H1 (cell line): ENCODE measurements around the gene SLIT3. TPM values are rescaled to one million over a fixed set of nuclear protein-coding genes. Genes with fewer than 3 reads are reported as not detected.

ENCODE experiments used
- CTCF ChIA-PET: fragments of 300-600 bp; sonication (Branson Sonifier 250); formaldehyde crosslinking; loops from one replicate; lab custom pipeline; 2021; ENCODE audit not compliant: partially characterized antibody; lab: Charles Lee
- POLR2A ChIA-PET: fragments of 300-600 bp; sonication (Branson Sonifier 250); formaldehyde crosslinking; loops from one replicate; lab custom pipeline; 2021; ENCODE audit warnings: inconsistent platforms; ENCODE audit not compliant: partially characterized antibody; lab: Charles Lee
- DNase-seq, 2 experiments: peaks; one replicate each; pipeline versions ENCODE4 v3.0.0 to v3.0.0-alpha.2; 2010 to 2022; ENCODE audit warnings: low spot score in 2 of 2, low read depth in 1 of 2, mixed read lengths in 1 of 2
- FAIRE-seq: peaks from 2 replicates; lab custom pipeline; 2011; peaks lifted over from hg19 to GRCh38; lab: Jason Lieb, UNC
- H2AFZ ChIP-seq: 2 replicates; pipeline ENCODE4 v1.8.1; 2012; ENCODE audit warnings: low read length, inconsistent platforms
- H2AK5ac ChIP-seq: 2 replicates; pipeline ENCODE4 v1.6.1; 2013; ENCODE audit warnings: low read depth, low read length
- H2BK120ac ChIP-seq: replicated peaks from 2 replicates; pipeline ENCODE3; 2013; ENCODE audit warnings: low read depth, low read length, inconsistent platforms
- H2BK12ac ChIP-seq: 2 replicates; pipeline ENCODE4 v1.6.1; 2013; ENCODE audit warnings: low read depth, low read length
- H2BK15ac ChIP-seq: 2 replicates; pipeline ENCODE4 v1.6.1; 2013; ENCODE audit warnings: low read length
- H2BK20ac ChIP-seq: 2 replicates; pipeline ENCODE4 v1.6.1; 2013; ENCODE audit warnings: low read length
- H2BK5ac ChIP-seq: 2 replicates; pipeline ENCODE4 v1.6.1; 2013; ENCODE audit warnings: low read depth, low read length
- H3K14ac ChIP-seq: 2 replicates; pipeline ENCODE4 v1.6.1; 2013; ENCODE audit warnings: inconsistent platforms; ENCODE audit not compliant: insufficient read length
- H3K18ac ChIP-seq: 2 replicates; pipeline ENCODE4 v1.6.1; 2013; ENCODE audit warnings: low read length; ENCODE audit errors: extremely low read depth
- H3K23ac ChIP-seq: 2 replicates; pipeline ENCODE4 v1.6.1; 2013; ENCODE audit warnings: inconsistent platforms; ENCODE audit not compliant: insufficient read length
- H3K23me2 ChIP-seq: 2 replicates; pipeline ENCODE4 v1.6.1; 2013; ENCODE audit warnings: low read depth, low read length
- H3K27ac ChIP-seq: 2 replicates; pipeline ENCODE4 v1.6.1; 2011; ENCODE audit warnings: low read depth, low read length, inconsistent platforms
- H3K27me3 ChIP-seq, 4 experiments: replicated peaks in 1 of 4; 1 replicate in 1 of 4; 2 replicates in 3 of 4; pipeline versions ENCODE4 v1.6.1 to v1.8.1; 2011 to 2013; ENCODE audit warnings: low read length in 3 of 4, mild to moderate bottlenecking in 3 of 4, inconsistent platforms in 2 of 4, mixed read lengths in 2 of 4, moderate library complexity in 1 of 4; ENCODE audit not compliant: control insufficient read depth in 3 of 4, insufficient read depth in 3 of 4; ENCODE audit errors: extremely low read depth in 1 of 4
- H3K36me3 ChIP-seq, 4 experiments: 2 replicates each; pipeline versions ENCODE4 v1.6.1 to v1.8.1; 2011 to 2013; ENCODE audit warnings: mild to moderate bottlenecking in 4 of 4, low read length in 3 of 4, moderate library complexity in 2 of 4, control low read depth in 1 of 4, inconsistent platforms in 1 of 4; ENCODE audit not compliant: insufficient read depth in 4 of 4, control insufficient read depth in 2 of 4
- H3K4ac ChIP-seq: replicated peaks from 2 replicates; pipeline ENCODE3; 2013; ENCODE audit warnings: low read length, low read depth, mixed read lengths, inconsistent platforms; ENCODE audit not compliant: insufficient read length
- H3K4me1 ChIP-seq, 4 experiments: replicated peaks in 1 of 4; 1 replicate in 1 of 4; 2 replicates in 3 of 4; pipeline versions ENCODE4 v1.6.1 to v1.8.1; 2011 to 2013; ENCODE audit warnings: low read length in 3 of 4, inconsistent platforms in 2 of 4, mixed read lengths in 1 of 4; ENCODE audit not compliant: insufficient read depth in 4 of 4, control insufficient read depth in 3 of 4
- H3K4me2 ChIP-seq, 2 experiments: 2 replicates each; pipeline versions ENCODE4 v1.6.1 to v1.8.1; 2011 to 2013; ENCODE audit warnings: low read depth in 2 of 2, low read length in 2 of 2, control low read depth in 1 of 2, inconsistent platforms in 1 of 2, mild to moderate bottlenecking in 1 of 2; ENCODE audit not compliant: insufficient read depth in 1 of 2
- H3K4me3 ChIP-seq, 4 experiments: fragments of 200-600, 300-600 bp in 1 of 4; sonication (generic), shearing (Covaris generic), sonication (Bioruptor Twin) in 1 of 4; 2 replicates each; pipeline versions ENCODE4 v1.5.1 to v1.8.1; 2011 to 2016; ENCODE audit warnings: low read length in 4 of 4, low read depth in 3 of 4, control low read depth in 2 of 4, inconsistent platforms in 2 of 4, mild to moderate bottlenecking in 2 of 4, mixed read lengths in 1 of 4, moderate library complexity in 1 of 4; ENCODE audit not compliant: insufficient read depth in 2 of 4; ENCODE audit errors: extremely low read depth in 1 of 4
- H3K56ac ChIP-seq: replicated peaks from 2 replicates; pipeline ENCODE3; 2013; ENCODE audit warnings: low read depth, mild to moderate bottlenecking, mixed read lengths, low read length, inconsistent platforms; ENCODE audit not compliant: insufficient read length
- H3K79me1 ChIP-seq: 2 replicates; pipeline ENCODE4 v1.6.1; 2013; ENCODE audit warnings: low read depth, low read length, control low read depth
- H3K79me2 ChIP-seq, 2 experiments: 2 replicates each; pipeline versions ENCODE4 v1.6.1 to v1.8.1; 2012 to 2013; ENCODE audit warnings: low read length in 2 of 2, mild to moderate bottlenecking in 2 of 2, inconsistent platforms in 1 of 2; ENCODE audit not compliant: insufficient read depth in 2 of 2, control insufficient read depth in 1 of 2
- H3K9ac ChIP-seq, 4 experiments: replicated peaks in 1 of 4; 1 replicate in 1 of 4; 2 replicates in 3 of 4; pipeline versions ENCODE4 v1.6.1 to v1.8.1; 2011 to 2013; ENCODE audit warnings: low read depth in 3 of 4, low read length in 3 of 4, control low read depth in 2 of 4, mild to moderate bottlenecking in 2 of 4, moderate library complexity in 2 of 4, inconsistent platforms in 1 of 4; ENCODE audit errors: extremely low read depth in 1 of 4
- H3K9me3 ChIP-seq, 2 experiments: 2 replicates each; pipeline versions ENCODE4 v1.6.1 to v1.8.1; 2012 to 2013; ENCODE audit warnings: mild to moderate bottlenecking in 2 of 2, moderate library complexity in 2 of 2, control low read depth in 1 of 2, inconsistent platforms in 1 of 2, low read depth in 1 of 2, low read length in 1 of 2, mixed read lengths in 1 of 2; ENCODE audit not compliant: insufficient read depth in 2 of 2
- H4K20me1 ChIP-seq, 2 experiments: replicated peaks in 1 of 2; 2 replicates each; pipeline versions ENCODE3 to v1.8.1; 2011 to 2013; ENCODE audit warnings: inconsistent platforms in 2 of 2, low read length in 2 of 2, mild to moderate bottlenecking in 1 of 2; ENCODE audit not compliant: insufficient read depth in 2 of 2, control insufficient read depth in 1 of 2
- H4K5ac ChIP-seq: 2 replicates; pipeline ENCODE4 v1.6.1; 2013; ENCODE audit warnings: low read length, low read depth, mixed read lengths, inconsistent platforms; ENCODE audit not compliant: insufficient read length
- H4K8ac ChIP-seq: 2 replicates; pipeline ENCODE4 v1.8.0; 2013; ENCODE audit warnings: mild to moderate bottlenecking, moderate library complexity, low read length, inconsistent platforms; ENCODE audit not compliant: insufficient read depth; ENCODE audit errors: extremely low read depth
- H4K91ac ChIP-seq: replicated peaks from 2 replicates; pipeline ENCODE3; 2013; ENCODE audit warnings: low read length, mixed read lengths, inconsistent platforms; ENCODE audit not compliant: insufficient read length
- CBX8 ChIP-seq: fragments of 300-800, 300-1000 bp; sonication (generic); IDR thresholded peaks from 2 replicates; pipeline ENCODE4 v1.7.1; 2016; ENCODE audit warnings: low read depth, low read length, borderline replicate concordance
- CHD2 ChIP-seq: IDR thresholded peaks from 2 replicates; pipeline ENCODE4 v1.6.1; 2012; ENCODE audit warnings: low read length, improper control_type of control experiment
- CREB1 ChIP-seq: IDR thresholded peaks from 2 replicates; pipeline ENCODE4 v1.6.1; 2012; ENCODE audit warnings: inconsistent platforms
- EGR1 ChIP-seq: IDR thresholded peaks from 2 replicates; pipeline ENCODE4 v1.6.1; 2011; ENCODE audit warnings: low read depth, low read length, borderline replicate concordance
- GABPA ChIP-seq: IDR thresholded peaks from 2 replicates; pipeline ENCODE4 v1.6.1; 2011; ENCODE audit warnings: mild to moderate bottlenecking, low read length, moderate library complexity, borderline replicate concordance; ENCODE audit not compliant: insufficient read depth
- KDM4A ChIP-seq: IDR thresholded peaks from one replicate; pipeline ENCODE4 v1.7.1; 2012; ENCODE audit warnings: low read depth, mild to moderate bottlenecking, moderate library complexity, low read length, inconsistent platforms; ENCODE audit not compliant: severe bottlenecking
- POLR2A ChIP-seq, 2 experiments: IDR thresholded peaks; 1 replicate in 1 of 2; 2 replicates in 1 of 2; pipeline ENCODE4 v1.6.1; 2011; ENCODE audit warnings: low read depth in 2 of 2, low read length in 2 of 2, mild to moderate bottlenecking in 2 of 2; ENCODE audit errors: control extremely low read depth in 1 of 2
- POU5F1 ChIP-seq: IDR thresholded peaks from 2 replicates; pipeline ENCODE4 v1.6.1; 2011; ENCODE audit warnings: low read depth, mild to moderate bottlenecking, low read length, moderate library complexity
- RNF2 ChIP-seq: fragments of 200-900, 300-1000 bp; sonication (generic); IDR thresholded peaks from 2 replicates; pipeline ENCODE4 v1.7.1; 2016; ENCODE audit warnings: borderline replicate concordance, low read depth, mild to moderate bottlenecking, antibody characterized with exemption, low read length; ENCODE audit not compliant: poor library complexity, severe bottlenecking; ENCODE audit errors: missing control alignments
- USF2 ChIP-seq: IDR thresholded peaks from 2 replicates; pipeline ENCODE4 v1.6.1; 2011; ENCODE audit warnings: low read length, improper control_type of control experiment
- WGBS, 2 experiments: shearing (Covaris generic) in 1 of 2; methylation state at CpG; one replicate each; pipeline versions ENCODE4 v1.1.6 to v1.1.7; 2013 to 2015; ENCODE audit warnings: low lambda C conversion rate in 2 of 2, mixed read lengths in 2 of 2, inconsistent platforms in 1 of 2, low coverage in 1 of 2, missing lambda C conversion rate in 1 of 2; ENCODE audit not compliant: insufficient replicate concordance in 2 of 2, insufficient coverage in 1 of 2, insufficient read length in 1 of 2; ENCODE audit errors: extremely low coverage in 1 of 2, missing lambda C conversion rate in 1 of 2; 5-methylcytosine and 5-hydroxymethylcytosine counted together
- polyA plus RNA-seq, 7 experiments: library from polyadenylated mRNA; depleted of rRNA in 3 of 7; stranded (reverse) in 5 of 7; unstranded in 2 of 7; fragments of >200 nt in 5 of 7; fragments of 200-250 nt in 2 of 7; gene quantifications; 1 replicate in 5 of 7; 2 replicates in 1 of 7; 4 replicates in 1 of 7; pipeline versions ENCODE4 v1.2.1 to v1.2.3, GENCODE V29; 2011 to 2013; ENCODE audit warnings: missing spikeins in 2 of 7, mixed read lengths in 2 of 7
- total RNA-seq: library from RNA; stranded (reverse); fragmentation: NEBNext Ultra II Directional; extraction: Animal tissue kit (Norgen Biotek cat#: 25700); gene quantifications from 2 replicates; pipeline ENCODE4 v1.2.1, GENCODE V29; 2021

SLIT3 gene
- total and polyA plus RNA-seq, 2 of the 8 experiments (the other 6 are each of a cell fraction or from before 2014, with no cell fraction given) = 1.1 to 1.2 TPM

DNA sequence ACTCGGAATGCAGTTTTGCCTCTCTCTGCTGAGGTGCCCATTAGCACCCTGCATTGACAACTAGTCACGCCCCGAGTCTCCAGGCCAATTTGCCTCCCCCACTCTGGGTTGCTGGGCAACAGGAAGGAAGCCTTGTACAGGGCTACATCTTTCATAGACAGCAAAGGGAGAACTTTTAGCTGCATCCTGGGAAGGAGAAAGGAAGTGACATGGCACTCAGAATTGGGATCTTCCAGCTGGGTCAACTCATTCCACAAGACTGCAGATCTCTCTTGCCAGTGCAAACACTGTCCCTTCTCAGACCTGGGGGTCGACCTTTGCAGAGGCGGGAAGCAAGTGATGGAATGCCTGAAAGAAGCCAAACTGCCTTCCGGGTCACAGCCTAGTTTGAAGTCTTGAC lies 282.0 kb downstream of the SLIT3 start:
- Histone ChIP-seq H2BK5ac (no peak overlapping the region), H3K23ac (no peak overlapping the region), H3K27me3 (no peaks in the 10 kb centered on the region; a peak in 1 of 7 replicates), H3K18ac (no peak overlapping the region), H3K4ac (no peak overlapping the region), H4K5ac (no peak overlapping the region), H2AFZ (no peak overlapping the region), H3K79me1 (no peaks in the 10 kb centered on the region), H2AK5ac (no peak overlapping the region), H3K9me3 (no peaks in the 10 kb centered on the region; a peak in 1 of 4 replicates), H2BK15ac (no peak overlapping the region), H3K4me1 (peaks cover 0 to 3% (median 1%) of the 10 kb centered on the region in 4 experiments; a peak in 4 of 7 replicates), H3K23me2 (no peaks in the 10 kb centered on the region), H3K4me3 (no peak overlapping the region), H2BK120ac (no peak overlapping the region), H3K79me2 (no peaks in the 10 kb centered on the region), H4K8ac (no peak overlapping the region), H3K27ac (no peak overlapping the region), H4K20me1 (no peaks in the 10 kb centered on the region), H3K56ac (no peak overlapping the region), H2BK20ac (no peak overlapping the region), H3K4me2 (no peak overlapping the region), H3K14ac (no peak overlapping the region), H3K9ac (no peak overlapping the region; a peak in 1 of 7 replicates), H3K36me3 (no peaks in the 10 kb centered on the region), H4K91ac (no peak overlapping the region), H2BK12ac (no peak overlapping the region)
- FAIRE-seq (no peak), DNase-seq (no peak)
- CTCF ChIA-PET = interaction anchor here (0.6 to 1.4 kb wide), 3 partner anchors 28 to 99 kb away, joined by 3 to 4 read pairs (median 3); no protein-coding TSS in a partner anchor
- 93% methylated on average over 6 of the region's 6 CpGs; no CpG with 5 or more reads in 1 of the 2 experiments for WGBS, 2 experiments
- TF ChIP-seq USF2 (no peak), CHD2 (no peak), CBX8 (no peak), CREB1 (no peak), KDM4A (no peak), GABPA (no peak), POLR2A (IDR thresholded peaks at IDR 0.05; ENCODE audit: control extremely low read depth in 1 of 2, low read depth in 2 of 2, low read length in 2 of 2) (no peak), POU5F1 (no peak), RNF2 (no peak), EGR1 (no peak)
- POLR2A ChIA-PET = interaction anchor here (0.9 kb wide), 1 partner anchor 12 kb away, joined by 3 read pairs; no protein-coding TSS in a partner anchor
